ENCODE results near the gene TRAF2. TPM values are rescaled to one million over a fixed set of nuclear protein-coding genes. Genes with fewer than 3 reads are reported as not detected.

TRAF2 gene
- total RNA-seq, 1 donor from 2014 or later: 7.4 TPM

- no peak for DNase-seq (ENCODE audit: low spot score)
- no peak for ATAC-seq
Observed at GRCh38 chr9:136846376-136847087, 39.8 kb upstream of the TRAF2 start.

- ATAC-seq (peak; percentile 4), DNase-seq (ENCODE audit: low spot score) (peak; percentile 64)
Observed at GRCh38 chr9:136847088-136847825, 39.1 kb upstream of the TRAF2 start.

- DNase-seq (ENCODE audit: low spot score) (peak; percentile 91), ATAC-seq (peak; percentile 54)
Observed at GRCh38 chr9:136847826-136848392, 38.4 kb upstream of the TRAF2 start.

- peak; percentile 66 for DNase-seq (ENCODE audit: low spot score)
- peak; percentile 14 for ATAC-seq
Observed at GRCh38 chr9:136848393-136849037, 37.8 kb upstream of the TRAF2 start.

GRCh38 chr9:136849038-136849959, 37.0 kb upstream of the TRAF2 start, which contains the start of gene PHPT1:
Gene PHPT1, plus strand, starts transcription at chr9:136849409. Its CDS starts 22 bp downstream, at chr9:136849431.
- ATAC-seq: peak; percentile 68
- DNase-seq (ENCODE audit: low spot score): peak; percentile 99

- no peak for DNase-seq (ENCODE audit: low spot score)
Observed at GRCh38 chr9:136849960-136850865, 36.1 kb upstream of the TRAF2 start.

GRCh38 chr9:136850866-136851775, 35.2 kb upstream of the TRAF2 start:
- no peak for ATAC-seq
- DNase-seq (ENCODE audit: low spot score): no peak

More at GRCh38 chr9:136849960-136850865, 36.1 kb upstream of the TRAF2 start:
- no peak for ATAC-seq

- DNase-seq (ENCODE audit: low spot score) (peak; percentile 94), ATAC-seq (peak; percentile 45)
Observed at GRCh38 chr9:136851941-136852663, 34.2 kb upstream of the TRAF2 start, which contains the start of gene MAMDC4. Gene MAMDC4, plus strand, starts transcription at chr9:136852346. Its CDS starts 71 bp downstream, at chr9:136852417.

- no peak for ATAC-seq
- DNase-seq (ENCODE audit: low spot score): no peak
Observed at GRCh38 chr9:136852664-136853595, 33.4 kb upstream of the TRAF2 start.

GRCh38 chr9:136853596-136854112, 32.7 kb upstream of the TRAF2 start:
- DNase-seq (ENCODE audit: low spot score) (no peak), ATAC-seq (no peak)

- DNase-seq (ENCODE audit: low spot score): peak; percentile 49
- no peak for ATAC-seq
Observed at GRCh38 chr9:136854113-136854841, 32.0 kb upstream of the TRAF2 start.

- ATAC-seq: no peak
- no peak for DNase-seq (ENCODE audit: low spot score)
Observed at GRCh38 chr9:136854842-136855460, 31.4 kb upstream of the TRAF2 start.

GRCh38 chr9:136855461-136856078, 30.7 kb upstream of the TRAF2 start:
- DNase-seq (ENCODE audit: low spot score) (no peak), ATAC-seq (no peak)

- ATAC-seq (no peak), DNase-seq (ENCODE audit: low spot score) (peak; percentile 49)
Observed at GRCh38 chr9:136856079-136856476, 30.2 kb upstream of the TRAF2 start.

All from left lobe of liver (tissue), 2 donors.